MM.1S (cell line): Measurements from ENCODE around the gene SLC9C1.
A peak's percentile ranks its signal among the peaks of the same experiment; 100 is the strongest.

Experiments used
- EZH2 ChIP-seq: fragments of 300-600 bp; sonication (generic); optimal IDR thresholded peaks from 2 replicates; pipeline ENCODE3; 2017; ENCODE audit warnings: low read depth, mild to moderate bottlenecking, antibody characterized with exemption, low read length, mixed read lengths
- EZH2phosphoT487 ChIP-seq: fragments of 300-600 bp; sonication (generic); IDR thresholded peaks from 2 replicates; pipeline ENCODE4 v1.6.1; 2018; ENCODE audit warnings: antibody characterized with exemption, low read length
- TF ChIP-seq, protein P1 (sequence below): fragments of 300-600 bp; sonication (generic); IDR thresholded peaks from 2 replicates; pipeline ENCODE4 v1.5.1; 2016; ENCODE audit warnings: antibody characterized with exemption, low read length, mixed read lengths

DNA sequence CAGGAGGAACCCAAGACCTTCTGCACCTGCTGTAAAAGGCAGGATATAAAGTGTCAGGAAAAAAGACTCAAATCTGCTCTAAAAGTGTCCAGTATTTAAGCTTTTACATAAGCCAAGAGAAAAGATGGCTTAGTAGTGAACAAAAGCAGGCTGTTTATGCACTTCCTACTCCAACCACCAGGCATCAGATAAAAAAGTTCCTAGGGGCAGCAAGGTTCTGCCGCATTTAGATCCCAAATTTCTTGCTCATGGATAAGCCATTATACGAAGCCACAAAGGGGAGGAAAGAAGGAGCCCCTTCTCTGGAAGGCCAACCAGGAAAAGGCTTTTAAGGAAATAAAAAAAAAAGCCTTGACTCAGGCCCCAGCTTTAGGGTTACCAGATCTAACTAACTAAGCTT lies 10.6 kb upstream of the SLC9C1 start:
- TF ChIP-seq, protein P1, sequence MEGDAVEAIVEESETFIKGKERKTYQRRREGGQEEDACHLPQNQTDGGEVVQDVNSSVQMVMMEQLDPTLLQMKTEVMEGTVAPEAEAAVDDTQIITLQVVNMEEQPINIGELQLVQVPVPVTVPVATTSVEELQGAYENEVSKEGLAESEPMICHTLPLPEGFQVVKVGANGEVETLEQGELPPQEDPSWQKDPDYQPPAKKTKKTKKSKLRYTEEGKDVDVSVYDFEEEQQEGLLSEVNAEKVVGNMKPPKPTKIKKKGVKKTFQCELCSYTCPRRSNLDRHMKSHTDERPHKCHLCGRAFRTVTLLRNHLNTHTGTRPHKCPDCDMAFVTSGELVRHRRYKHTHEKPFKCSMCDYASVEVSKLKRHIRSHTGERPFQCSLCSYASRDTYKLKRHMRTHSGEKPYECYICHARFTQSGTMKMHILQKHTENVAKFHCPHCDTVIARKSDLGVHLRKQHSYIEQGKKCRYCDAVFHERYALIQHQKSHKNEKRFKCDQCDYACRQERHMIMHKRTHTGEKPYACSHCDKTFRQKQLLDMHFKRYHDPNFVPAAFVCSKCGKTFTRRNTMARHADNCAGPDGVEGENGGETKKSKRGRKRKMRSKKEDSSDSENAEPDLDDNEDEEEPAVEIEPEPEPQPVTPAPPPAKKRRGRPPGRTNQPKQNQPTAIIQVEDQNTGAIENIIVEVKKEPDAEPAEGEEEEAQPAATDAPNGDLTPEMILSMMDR, result peak; percentile 36
- no peak for TF ChIP-seq EZH2
- TF ChIP-seq EZH2phosphoT487, result no peak
